AG09309 (cell line): ENCODE measurements around the gene LYZL1.
"Not testable (repeated sequence)": the region's sequence is repeated elsewhere in the genome, so short reads cannot be mapped to it uniquely, and the experiment has no call there.

ENCODE experiments used
- DNase-seq: peaks from one replicate; pipeline ENCODE4 v3.0.0-alpha.2; 2010; ENCODE audit warnings: low read depth
- H3K4me3 ChIP-seq: 2 replicates; pipeline ENCODE4 v1.5.1; 2011; ENCODE audit warnings: mild to moderate bottlenecking, low read depth, low read length, moderate library complexity; ENCODE audit not compliant: control insufficient read depth
- CTCF ChIP-seq: IDR thresholded peaks from 2 replicates; pipeline ENCODE4 v1.5.1; 2011; ENCODE audit warnings: mild to moderate bottlenecking, low read depth, low read length, inconsistent platforms; ENCODE audit not compliant: insufficient read depth, control insufficient read depth; ENCODE audit errors: missing control alignments

Gene LYZL1

GRCh38 chr10:29353887-29354561, 65.2 kb downstream of the LYZL1 start:
- TF ChIP-seq CTCF, result no peak
- no peak for DNase-seq
- H3K4me3 ChIP-seq, result no peak overlapping the region

GRCh38 chr10:29355411-29355991, 66.6 kb downstream of the LYZL1 start:
- DNase-seq, result no peak
- TF ChIP-seq CTCF, result no peak
- H3K4me3 ChIP-seq, result no peak overlapping the region

- H3K4me3 ChIP-seq, result no peak overlapping the region
- no peak for TF ChIP-seq CTCF
- no peak for DNase-seq
Observed at GRCh38 chr10:29356931-29357330, 68.1 kb downstream of the LYZL1 start.

- TF ChIP-seq CTCF, result no peak
- no peak for DNase-seq
- no peak overlapping the region for H3K4me3 ChIP-seq
Observed at GRCh38 chr10:29358010-29358616, 69.2 kb downstream of the LYZL1 start.

- not testable (repeated sequence) for DNase-seq, H3K4me3 ChIP-seq
Observed at GRCh38 chr10:29360215-29360853, 71.5 kb downstream of the LYZL1 start.
